GM12864 (cell line): ENCODE measurements around the gene NCK1.
"Not testable (repeated sequence)": the region's sequence is repeated elsewhere in the genome, so short reads cannot be mapped to it uniquely, and the experiment has no call there.

ENCODE experiments used
- DNase-seq: peaks from one replicate; pipeline ENCODE4 v3.0.0-alpha.2; 2011; ENCODE audit warnings: low read depth
- H3K4me3 ChIP-seq: 2 replicates; pipeline ENCODE4 v1.5.1; 2011; ENCODE audit warnings: mild to moderate bottlenecking, low read depth, low read length, control low read depth
- TF ChIP-seq, protein P1 (sequence below): IDR thresholded peaks from 2 replicates; pipeline ENCODE4 v1.5.1; 2011; ENCODE audit warnings: low read depth, mild to moderate bottlenecking, moderate library complexity, low read length, control low read depth, inconsistent platforms; ENCODE audit errors: missing control alignments

NCK1 gene

DNA sequence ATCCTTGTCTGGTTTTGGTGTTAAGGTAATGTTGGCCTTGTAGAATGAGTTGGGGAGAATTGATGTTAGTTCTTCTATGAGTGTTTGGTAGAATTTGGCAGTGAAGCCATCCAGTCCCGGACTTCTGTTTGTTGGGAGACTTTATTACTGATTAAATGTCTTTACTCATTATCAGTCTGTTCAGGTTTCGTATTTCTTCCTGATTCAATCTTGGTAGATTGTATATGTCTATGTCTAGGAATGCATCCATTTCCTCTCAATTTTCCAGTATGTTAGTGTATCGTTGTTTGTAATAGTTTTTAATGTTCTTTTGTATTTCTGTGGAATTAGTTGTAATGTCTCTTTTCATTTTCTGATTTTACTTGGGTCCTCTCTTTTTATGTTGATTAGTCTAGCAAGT is 39.4 kb downstream of the NCK1 start:
- no peak overlapping the region for H3K4me3 ChIP-seq
- DNase-seq: no peak
- TF ChIP-seq, protein P1, sequence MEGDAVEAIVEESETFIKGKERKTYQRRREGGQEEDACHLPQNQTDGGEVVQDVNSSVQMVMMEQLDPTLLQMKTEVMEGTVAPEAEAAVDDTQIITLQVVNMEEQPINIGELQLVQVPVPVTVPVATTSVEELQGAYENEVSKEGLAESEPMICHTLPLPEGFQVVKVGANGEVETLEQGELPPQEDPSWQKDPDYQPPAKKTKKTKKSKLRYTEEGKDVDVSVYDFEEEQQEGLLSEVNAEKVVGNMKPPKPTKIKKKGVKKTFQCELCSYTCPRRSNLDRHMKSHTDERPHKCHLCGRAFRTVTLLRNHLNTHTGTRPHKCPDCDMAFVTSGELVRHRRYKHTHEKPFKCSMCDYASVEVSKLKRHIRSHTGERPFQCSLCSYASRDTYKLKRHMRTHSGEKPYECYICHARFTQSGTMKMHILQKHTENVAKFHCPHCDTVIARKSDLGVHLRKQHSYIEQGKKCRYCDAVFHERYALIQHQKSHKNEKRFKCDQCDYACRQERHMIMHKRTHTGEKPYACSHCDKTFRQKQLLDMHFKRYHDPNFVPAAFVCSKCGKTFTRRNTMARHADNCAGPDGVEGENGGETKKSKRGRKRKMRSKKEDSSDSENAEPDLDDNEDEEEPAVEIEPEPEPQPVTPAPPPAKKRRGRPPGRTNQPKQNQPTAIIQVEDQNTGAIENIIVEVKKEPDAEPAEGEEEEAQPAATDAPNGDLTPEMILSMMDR: no peak

DNA sequence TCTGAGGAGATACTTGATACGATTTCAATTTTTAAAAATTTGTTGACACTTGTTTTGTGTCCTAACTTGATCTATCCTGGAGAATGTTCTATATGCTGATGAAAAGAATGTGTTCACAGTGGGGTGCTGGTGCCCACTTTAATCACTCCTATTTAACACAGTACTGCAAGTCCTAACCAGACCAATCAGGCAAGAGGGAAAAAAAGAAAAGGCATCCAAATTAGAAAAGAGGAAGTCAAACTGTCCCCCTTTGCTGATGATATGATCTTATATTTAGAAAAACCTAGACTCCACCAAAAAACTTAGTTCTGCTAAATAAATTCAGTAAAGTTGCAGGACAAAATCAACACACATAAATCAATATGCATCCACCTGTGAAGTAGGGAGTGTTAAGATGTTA is 40.5 kb downstream of the NCK1 start:
- not testable (repeated sequence) for DNase-seq, H3K4me3 ChIP-seq

DNA sequence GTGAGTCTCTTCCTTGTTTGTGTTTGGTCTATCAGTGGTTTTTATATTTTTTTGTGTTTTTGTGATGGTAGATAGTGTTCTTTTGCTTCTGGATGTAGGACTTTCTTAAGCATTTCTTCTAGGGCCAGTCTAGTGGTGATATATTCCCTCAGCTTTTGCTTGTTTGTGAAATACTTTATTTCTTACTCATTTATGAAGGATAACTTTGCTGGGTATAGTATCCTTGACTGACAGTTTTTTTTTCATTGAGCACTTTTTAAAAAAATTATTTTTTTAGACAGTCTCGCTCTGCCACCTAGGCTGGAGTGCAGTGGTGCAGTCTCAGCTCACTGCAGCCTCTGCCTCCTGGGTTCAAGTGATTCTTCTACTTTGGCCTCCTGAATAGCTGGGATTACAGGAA is 41.9 kb downstream of the NCK1 start:
- H3K4me3 ChIP-seq: no peak overlapping the region
- TF ChIP-seq, protein P1: no peak
- DNase-seq: no peak

DNA sequence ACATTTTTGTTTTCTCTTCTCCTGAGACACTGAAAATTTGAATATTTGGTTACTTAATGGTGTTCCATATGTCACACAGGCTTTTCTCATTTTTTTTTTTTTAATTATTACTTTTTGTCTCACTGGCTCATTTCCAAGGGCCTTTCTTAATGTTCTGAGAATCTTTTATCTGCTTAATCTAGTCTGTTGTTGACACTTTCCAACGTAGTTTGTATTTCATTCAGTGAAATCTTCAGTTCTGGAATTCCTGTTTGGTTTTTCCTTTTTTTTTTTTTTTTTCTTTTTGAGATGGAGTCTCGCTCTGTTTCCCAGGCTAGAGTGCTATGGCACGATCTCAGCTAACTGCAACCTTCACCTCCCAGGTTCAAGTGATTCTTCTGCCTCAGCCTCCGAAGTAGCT is 42.7 kb downstream of the NCK1 start:
- no peak overlapping the region for H3K4me3 ChIP-seq
- DNase-seq: no peak
- TF ChIP-seq, protein P1: no peak

DNA sequence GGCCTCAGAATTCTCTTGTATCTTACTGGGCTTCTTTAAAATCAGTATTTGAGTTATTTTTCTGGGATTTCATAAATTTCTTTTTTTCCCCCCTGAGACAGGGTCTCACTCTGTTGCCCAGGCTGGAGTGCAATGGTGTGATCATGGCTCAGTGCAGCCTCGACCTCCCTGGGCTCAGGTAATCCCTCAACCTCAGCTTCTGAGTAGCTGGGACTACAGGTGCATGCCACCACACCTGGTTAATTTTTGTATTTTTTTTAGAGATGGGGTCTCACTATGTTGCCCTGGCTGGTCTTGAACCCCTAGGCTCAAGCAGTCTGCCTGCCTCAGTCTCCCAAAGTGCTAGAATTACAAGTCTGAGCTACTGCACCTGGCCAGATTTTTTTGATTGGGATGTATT is 43.5 kb downstream of the NCK1 start:
- TF ChIP-seq, protein P1: no peak
- DNase-seq: no peak
- H3K4me3 ChIP-seq: no peak overlapping the region

DNA sequence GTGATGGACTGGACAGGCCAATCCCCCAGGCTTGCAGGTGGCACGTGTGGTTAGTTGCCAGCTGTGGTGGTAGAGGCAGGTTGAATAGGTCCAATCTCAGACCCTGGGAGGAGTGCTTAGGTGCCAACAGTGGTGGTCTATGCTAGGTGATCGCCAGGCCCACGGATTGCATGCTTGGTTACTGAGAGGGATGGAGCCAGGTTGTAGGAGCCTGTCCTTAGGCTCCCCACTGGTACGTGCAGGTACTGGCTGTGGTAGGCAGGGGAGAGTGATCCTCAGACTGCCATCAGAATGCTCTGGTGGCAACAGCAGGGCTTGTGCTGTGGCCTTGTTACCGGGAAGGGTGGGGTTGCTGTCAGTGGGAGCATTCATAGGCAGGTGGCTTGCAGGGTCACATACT is 44.7 kb downstream of the NCK1 start:
- no peak for DNase-seq
- H3K4me3 ChIP-seq: no peak overlapping the region
- TF ChIP-seq, protein P1: no peak

DNA sequence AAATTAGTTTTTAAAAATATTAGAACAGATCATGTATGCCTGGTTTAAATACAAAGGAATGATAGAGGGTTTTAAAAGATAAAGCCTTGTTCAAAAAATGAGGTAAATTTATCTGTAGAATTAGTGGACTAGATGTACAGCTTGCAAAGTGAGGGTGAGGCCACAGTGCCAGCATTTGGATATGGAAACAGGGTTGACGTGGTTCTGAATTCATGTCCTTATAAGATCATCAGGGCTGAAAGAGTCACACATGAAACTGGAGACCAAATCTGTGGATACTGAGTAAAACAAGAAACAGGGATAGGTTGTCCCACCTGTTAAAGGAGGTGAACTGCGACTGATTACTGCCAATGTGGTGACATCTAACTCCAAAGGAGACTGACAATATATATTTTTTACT is 46.3 kb downstream of the NCK1 start:
- TF ChIP-seq, protein P1: no peak
- no peak for DNase-seq
- H3K4me3 ChIP-seq: no peak overlapping the region

DNA sequence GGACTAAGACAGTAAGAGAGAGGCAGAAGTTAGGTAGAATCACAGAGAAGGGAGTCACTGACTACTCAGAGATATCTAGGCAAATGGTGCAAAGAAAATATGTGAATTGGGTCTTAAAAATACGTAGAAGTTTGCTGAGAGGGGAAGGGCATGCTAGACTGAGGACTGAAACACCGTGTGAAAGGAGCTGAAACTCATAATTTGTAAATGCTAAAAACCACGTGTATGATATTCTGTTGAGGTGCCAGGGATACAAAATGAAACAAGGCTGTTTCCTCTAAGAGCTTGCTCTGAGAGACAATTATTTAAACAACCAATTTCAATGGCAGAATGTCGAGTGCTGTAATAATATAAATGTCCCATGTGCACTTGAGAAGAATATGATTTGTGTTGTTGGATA is 47.2 kb downstream of the NCK1 start:
- TF ChIP-seq, protein P1: no peak
- DNase-seq: no peak
- no peak overlapping the region for H3K4me3 ChIP-seq
